Posterior cingulate gyrus (tissue), 11 donors: ENCODE data around the gene C1orf232.

Source experiments
- DNase-seq, 10 donors: peaks; one replicate each; pipeline versions ENCODE4 v3.0.0 to v3.0.0-alpha.2; 2020 to 2021; ENCODE audit warnings: mixed read lengths in 3 of 10
- intact Hi-C: fragments of 100-400 bp; cut with DNase I; formaldehyde crosslinking; loops from one replicate; pipeline ENCODE4 v1.15.1; 2023

Gene C1orf232

GRCh38 chr1:26129778-26130177, 39.0 kb downstream of the C1orf232 start:
- intact Hi-C loops: no loop called here
- no peak for DNase-seq

- intact Hi-C loops: no loop called here
- no peak for DNase-seq
Observed at GRCh38 chr1:26127235-26128163, 41.3 kb downstream of the C1orf232 start.

DNA sequence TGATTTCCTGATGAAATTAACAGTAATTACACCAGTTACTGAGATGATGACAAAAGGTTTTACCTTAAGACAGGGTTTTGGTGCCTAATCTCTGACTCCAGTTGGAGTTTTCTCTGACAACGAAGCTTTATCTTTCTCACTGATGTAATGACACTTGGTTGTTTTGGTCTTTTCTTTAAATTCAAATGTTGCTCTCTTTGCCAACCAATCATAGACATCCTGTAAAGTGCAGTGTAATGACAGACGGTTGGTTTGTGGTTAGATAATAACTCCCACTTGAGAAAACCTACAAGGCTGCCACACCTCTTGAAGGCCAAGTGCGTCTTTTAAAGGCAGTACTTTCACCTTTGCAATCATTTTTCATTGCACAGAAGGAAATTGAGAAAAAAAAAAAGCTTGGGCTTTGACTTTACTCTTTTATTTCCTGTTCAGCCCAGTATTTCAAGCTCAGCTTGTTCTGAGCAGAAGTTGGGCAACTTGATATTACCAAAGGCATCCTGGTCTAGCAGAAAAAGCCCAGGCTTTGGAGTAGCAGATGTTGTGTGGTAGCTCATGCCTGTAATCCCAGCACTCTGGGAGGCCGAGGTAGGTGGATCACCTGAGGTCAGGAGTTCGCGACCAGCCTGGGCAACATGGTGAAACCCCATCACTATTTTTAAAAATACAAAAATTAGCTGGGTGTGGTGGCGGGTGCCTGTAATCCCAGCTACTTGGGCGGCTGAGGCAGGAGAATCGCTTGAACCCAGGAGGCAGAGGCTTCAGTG, 42.3 kb downstream of the C1orf232 start:
- DNase-seq: no peak
- intact Hi-C loops: no loop called here

DNA sequence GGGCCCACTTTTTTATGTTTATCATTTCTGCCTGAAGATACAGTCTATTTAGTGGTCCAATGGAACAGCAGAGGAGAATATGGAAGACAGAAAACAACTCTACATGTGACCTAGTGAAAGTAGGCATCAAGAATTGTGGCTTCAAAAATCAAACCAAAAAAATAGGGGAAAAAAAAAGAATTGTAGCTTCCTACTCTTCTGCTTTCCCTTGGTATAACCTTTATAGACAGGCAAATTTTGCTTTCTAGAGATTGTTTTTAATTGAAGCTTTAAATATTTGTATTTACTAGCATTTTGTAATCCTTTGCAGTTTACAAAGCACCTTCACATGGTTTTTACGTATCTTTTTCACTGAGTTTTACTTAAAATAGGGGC, 42.8 kb downstream of the C1orf232 start:
- intact Hi-C loops: no loop called here

GRCh38 chr1:26125382-26125781, 43.4 kb downstream of the C1orf232 start:
- DNase-seq: no peak
- intact Hi-C loops: no loop called here

More for the DNA sequence above, 42.8 kb downstream of the C1orf232 start:
- no peak for DNase-seq

DNA sequence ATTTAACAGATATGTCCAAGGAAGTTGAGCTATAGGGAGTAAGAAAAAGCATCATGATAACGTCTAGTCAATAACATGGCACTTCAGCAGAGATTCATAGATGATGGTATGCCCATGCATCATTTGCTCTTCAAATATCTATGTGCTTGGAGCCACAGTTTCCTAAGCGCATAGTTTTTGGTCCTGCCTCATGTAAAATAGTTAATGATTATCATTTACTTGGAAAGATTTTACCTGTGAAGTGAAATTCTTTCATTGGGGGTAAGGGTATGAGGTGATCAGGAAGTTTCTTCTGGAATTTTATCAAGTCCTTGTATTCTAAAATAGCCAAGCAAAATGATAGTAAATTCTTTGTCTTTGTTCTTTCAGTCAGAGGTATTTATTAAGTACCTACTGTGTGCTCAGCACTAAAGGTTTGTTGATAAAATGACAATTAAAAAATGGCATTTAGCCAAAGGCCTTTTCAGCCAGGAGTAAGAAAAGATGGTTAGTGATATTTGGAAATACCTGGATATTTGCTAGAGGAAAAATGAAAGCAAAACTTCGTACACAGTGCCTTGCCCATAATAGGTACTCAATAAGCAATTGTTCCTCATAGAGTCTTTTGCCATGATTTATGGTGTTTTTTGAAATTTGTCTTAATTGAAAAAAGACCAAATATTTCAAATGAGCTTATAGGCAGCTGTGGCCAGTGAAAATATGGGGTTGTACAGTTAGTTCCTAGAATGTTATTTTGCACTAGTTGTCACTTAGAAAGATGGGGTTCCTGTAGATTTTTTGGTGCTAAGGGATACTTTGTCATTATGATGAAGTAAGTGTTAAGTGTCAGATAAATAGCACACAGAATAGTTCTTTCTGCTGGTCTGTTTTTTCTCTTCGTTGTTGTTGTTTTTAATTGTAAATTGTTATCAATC, 44.1 kb downstream of the C1orf232 start:
- intact Hi-C loops: no loop called here
- DNase-seq: no peak

DNA sequence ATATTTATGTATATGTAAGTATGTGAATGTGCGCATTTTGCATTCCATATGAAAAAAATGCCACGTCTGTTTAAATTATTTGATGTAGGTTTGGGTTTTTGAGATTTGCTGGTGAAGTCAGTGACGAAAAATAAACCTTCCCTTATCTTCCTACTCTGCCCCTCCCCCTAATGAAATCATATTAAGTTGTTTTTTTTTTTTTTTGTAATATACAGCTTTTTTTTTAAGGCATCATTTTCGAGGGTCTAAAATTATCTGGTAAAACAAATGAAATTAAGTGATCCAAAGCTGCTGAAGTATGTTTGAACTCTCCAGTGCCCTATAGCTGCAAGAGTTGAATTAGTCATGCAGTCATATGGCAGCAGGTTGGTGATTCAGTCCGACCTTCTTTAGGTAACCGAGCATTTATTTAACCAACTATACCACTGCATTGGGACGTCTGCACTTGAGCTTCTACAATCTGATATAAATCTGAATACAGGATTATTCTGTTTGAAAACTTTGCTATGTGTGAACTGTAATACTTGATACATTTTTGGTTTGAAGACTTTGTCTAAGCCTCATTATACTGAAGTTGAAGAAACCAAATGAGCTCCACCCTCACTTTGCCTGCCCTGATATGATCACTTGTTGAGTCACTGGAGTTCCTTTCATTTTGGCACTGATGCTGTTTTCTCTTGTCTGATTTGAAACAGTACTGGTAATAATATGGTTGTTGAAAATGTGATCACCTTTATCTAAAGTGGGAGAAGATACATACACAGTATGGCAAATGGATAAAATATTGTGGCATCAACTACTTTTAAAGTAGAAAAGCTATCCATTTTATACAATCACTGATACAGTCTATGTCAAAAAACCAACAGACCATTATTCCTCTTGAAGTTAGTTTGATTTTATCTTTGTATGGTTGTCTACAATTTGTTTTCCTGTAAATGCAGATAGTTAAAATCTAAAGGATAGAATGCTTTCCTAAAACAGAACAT, 45.5 kb downstream of the C1orf232 start:
- intact Hi-C loops: no loop called here
- DNase-seq: no peak

GRCh38 chr1:26121854-26122773, 46.6 kb downstream of the C1orf232 start:
- intact Hi-C loops: no loop called here
- no peak for DNase-seq

DNA sequence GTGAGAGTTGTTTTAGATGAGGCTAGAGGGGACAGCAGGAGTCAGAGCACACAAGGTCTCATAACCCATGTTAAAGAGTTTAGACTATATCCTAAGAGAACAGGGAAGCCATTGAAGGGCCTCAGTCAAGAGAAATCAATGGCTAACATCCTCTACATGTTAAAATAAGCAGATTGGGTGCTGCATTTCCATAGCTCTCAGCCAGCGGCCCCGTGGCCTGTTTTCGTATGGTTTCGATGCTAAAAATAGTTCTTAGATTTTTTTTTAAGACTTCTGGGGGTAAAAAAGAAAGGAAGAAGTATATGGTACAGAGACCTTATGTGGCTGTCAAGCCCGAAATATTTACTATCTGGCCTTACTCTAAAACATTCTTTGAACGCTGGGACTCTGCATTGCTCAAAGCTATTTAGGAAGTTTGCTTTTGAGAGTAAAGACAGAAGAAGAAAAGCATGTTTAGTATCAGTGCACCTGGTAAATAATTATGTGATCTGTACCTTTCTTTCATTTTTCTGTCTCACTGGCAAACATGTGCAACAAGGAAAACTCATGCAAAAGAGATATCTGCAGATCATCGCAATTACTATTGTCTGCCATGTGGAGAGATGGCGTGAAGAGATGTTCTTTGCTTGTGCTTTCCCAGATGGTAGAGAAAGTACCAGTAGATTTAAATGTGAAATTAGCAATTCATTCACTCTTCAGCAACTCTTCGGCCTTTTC, 48.7 kb downstream of the C1orf232 start:
- DNase-seq: no peak
- intact Hi-C loops: no loop called here

- DNase-seq: no peak
- intact Hi-C loops: loop anchor here (5.0 kb wide), 1 partner anchor 118 kb away; the partner anchor contains the start of gene CEP85
Observed at GRCh38 chr1:26114165-26114927, 54.4 kb downstream of the C1orf232 start.
